ENCODE data around the gene GRK6.
"Not testable (repeated sequence)": the region's sequence is repeated elsewhere in the genome, so short reads cannot be mapped to it uniquely, and the experiment has no call there.

Gene GRK6

DNA sequence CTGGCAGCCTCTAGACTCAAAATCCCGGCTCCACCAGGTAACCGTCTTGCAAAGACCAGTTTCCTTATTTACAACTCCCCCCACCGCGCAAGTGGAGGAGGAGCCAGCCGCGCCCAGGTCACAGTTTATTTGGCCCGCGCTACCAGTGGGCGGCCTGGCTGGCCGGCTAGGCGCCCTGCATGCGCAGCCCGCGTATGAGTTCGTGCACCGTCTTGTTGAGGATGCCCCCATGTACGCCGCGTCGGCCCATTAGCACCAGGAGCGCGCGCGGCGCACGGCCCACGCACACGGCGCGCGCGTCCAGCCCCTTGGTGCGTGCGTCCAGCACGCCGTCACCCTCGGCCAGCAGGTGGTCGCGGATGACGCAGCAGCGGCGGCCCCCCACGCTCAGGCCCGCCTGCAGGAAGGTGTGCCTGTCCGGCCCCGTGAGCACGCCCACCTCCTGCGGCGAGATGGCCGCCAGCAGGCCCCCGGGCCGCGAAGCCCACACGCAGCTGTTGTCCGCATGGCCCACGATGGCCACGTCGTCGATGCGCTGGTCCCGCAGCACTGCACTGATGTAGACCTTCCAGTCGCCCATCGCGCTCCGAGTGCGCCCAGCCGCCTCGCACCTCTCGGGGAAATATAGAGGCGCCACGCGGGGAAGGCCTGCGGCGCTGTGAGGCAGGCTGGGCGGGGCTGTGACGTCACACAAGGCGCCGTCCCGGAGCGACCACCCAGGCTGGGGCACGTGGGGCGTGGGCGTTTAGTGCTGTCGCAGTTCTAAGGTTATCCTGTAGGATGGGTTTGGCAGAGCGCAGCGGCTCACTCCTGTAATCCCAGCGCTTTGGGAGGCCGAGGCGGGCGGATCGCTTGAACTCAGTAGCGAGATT, 26.2 kb upstream of the GRK6 start, which contains the start of gene PFN3:
Gene PFN3 (minus strand): TSS at position 665 of the 872 bp plus-strand sequence. CDS start 85 bp downstream, at position 580.
- peak; percentile 74 for DNase-seq

DNA sequence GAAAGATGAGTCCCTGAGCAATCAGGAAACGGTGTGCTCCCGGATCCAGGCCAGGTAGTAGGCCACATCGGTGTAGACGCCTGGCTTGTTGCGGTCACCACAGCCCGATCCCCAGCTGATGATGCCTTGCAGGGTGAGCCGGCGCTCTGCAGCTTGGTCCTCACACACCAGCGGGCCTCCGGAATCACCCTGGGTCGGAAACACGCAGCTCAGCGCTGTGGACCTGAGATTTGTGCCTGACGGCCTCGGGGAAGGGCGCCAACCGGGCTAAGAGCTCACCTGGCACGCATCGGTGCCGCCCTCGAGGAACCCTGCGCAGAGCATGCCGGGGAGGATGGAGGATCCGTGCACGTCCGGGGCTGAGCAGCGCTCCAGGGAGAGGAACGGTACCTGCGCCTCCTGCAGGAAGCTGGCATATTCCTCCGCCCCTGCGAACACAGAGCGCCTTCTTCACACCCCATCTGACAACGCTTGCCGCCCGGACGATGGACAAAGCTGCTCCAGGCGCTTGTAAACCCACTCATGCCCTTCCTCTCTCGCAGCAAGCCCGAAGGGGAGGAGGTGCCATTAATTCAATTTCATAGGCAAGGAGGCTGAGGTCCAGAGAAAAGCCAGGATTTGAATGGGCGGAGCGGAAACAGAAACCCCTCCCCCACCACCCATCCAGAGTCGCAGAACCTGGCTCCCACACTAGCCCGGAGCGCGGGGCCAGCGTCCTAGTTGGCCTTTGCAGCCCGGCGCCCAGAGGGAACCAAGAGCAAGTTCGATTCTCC, 24.0 kb upstream of the GRK6 start:
- no peak for DNase-seq

- no peak for DNase-seq
Measured at GRCh38 chr5:177403102-177403791, 23.2 kb upstream of the GRK6 start.

GRCh38 chr5:177403792-177404640, 22.5 kb upstream of the GRK6 start:
- DNase-seq, result peak; percentile 88

- DNase-seq, result no peak
Measured at GRCh38 chr5:177404641-177405179, 21.8 kb upstream of the GRK6 start.

DNA sequence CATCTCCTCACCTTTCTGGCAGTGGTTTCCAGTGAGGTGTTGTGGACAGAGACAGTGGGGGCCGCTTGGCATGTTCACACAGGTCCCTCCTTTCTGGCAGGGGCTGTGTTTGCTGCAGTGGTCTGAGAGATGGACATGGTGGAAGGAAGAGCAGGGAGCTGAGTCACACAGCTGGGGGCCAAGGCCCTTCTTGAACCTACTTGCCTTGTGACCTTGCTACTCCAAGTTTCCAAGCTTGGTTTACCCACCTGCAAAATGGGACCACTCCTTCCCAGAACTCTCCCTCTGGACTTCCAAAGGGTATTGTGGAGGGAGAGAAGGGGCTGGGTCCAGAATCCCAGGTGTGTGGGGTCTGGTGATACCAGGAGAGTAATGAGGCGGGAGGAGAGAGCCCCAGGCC, 21.2 kb upstream of the GRK6 start:
- DNase-seq, result no peak

GRCh38 chr5:177405805-177406204, 20.7 kb upstream of the GRK6 start:
- DNase-seq, result no peak

- no peak for DNase-seq
Measured at GRCh38 chr5:177409043-177409801, 17.3 kb upstream of the GRK6 start, which contains the start of gene F12. TSS of gene F12 (minus strand) at chr5:177409564. CDS start at chr5:177409527, 37 bp downstream.

DNA sequence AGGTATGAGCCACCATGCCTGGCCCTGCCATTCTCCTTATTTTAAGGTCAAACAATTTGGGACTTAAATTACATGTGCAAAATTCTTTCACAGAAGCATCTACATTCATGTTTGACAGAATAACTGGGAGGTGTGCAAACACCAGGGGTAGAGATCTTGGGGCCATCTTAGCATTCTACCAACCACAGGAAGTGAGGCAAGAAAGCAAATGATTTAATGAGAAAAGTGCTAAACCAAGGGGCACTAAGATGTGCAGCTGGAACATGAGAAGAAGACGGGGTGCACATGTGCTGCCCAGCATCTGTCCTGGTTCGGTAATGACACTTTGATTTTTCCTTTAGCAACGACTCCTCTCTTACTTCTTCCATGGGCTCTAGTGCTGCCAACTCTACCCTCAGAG, 15.9 kb upstream of the GRK6 start:
- DNase-seq, result no peak

- no peak for DNase-seq
Measured at GRCh38 chr5:177412603-177413233, 13.8 kb upstream of the GRK6 start.

DNA sequence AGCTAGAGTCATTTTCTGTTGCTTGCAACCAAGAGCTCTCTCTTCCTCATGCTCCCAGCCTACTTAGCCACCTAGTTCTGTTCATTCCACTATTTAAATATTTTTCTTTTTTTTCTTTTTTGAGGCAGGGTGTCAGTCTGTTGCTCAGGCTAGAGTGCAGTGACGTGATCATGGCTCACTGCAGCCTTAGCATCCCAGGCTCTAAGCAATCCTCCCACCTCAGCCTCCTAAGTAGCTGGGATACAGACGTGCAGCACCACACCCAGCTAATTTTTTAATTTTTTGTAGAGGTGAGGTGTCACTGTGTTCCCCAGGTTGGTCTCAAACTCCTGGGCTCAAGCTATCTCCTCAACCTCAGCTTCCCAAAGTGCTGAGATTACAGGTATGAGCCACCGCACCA, 12.0 kb upstream of the GRK6 start:
- no peak for DNase-seq

DNA sequence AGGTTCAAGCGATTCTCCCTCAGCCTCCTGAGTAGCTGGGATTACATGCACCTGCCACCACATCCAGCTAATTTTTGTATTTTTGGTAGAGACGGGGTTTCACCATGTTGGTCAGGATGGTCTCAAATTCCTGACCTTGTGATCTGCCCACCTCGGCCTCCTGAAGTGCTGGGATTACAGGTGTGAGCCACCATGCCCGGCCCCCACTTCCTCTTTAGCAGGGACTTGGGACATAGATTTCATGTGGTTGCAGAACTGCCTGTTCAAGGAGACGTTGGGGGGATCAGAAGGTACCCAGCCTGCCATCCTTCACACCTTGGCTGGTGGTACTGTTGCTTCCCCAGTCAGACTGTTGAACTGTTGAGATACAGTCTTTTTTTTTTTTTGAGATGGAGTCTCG, 9.4 kb upstream of the GRK6 start:
- DNase-seq, result not testable (repeated sequence)

DNA sequence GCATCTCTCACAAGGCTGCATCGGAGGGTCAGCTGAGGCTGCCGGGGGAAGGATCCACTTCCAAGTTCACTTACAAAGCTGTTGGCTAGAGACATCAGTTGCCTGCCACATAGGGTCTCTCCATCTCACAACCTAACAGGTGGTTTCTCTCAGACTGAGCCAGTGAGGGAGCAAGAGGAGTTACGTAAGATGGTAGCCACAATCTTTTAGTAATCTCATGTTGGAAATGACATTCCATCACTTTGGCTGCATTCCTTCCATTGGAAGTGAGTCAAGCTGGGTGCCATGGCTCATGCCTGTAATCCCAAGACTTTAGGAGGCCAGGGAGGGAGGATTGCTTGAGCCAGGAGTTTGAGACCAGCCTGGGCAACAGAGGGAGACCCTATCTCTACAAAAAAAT, 7.4 kb upstream of the GRK6 start:
- no peak for DNase-seq

DNA sequence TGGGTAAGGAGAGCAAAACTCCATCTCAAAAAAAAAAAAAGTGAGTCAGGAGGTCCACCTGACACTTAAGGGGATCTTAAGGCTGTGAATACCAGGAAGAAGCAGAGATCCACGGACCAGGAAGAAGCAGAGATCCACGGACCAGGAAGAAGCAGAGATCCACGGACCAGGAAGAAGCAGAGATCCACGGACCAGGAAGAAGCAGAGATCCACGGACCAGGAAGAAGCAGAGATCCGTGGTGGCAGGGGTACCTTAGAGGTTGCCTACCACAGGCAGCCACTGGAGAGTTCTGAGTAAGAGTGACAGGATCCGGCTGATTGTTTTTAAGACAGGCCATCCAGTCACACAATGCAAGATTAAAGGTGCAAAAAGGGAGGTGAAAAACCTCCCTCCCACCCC, 6.0 kb upstream of the GRK6 start:
- DNase-seq, result not testable (repeated sequence)

GRCh38 chr5:177421062-177421798, 5.2 kb upstream of the GRK6 start:
- DNase-seq, result no peak

DNA sequence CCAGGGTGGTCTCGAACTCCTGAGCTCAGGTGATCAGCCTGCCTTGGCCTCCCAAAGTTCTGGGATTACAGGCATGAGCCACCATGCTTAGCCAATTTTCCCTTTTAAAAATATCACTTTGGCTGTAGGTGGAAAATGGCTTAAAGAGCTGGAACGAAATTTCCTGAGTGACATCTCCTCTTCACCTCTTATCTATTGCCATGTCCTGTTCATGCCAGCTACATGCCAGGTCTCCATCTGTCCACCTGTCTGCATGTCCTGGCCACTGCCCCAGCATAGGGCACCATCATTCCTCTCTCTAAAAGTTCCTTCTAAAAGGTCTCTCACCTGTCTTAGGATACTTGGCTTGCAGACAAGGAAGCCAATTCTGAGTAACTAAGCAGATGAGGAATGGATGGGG, 2.8 kb upstream of the GRK6 start:
- no peak for DNase-seq

GRCh38 chr5:177425196-177425800, 1.2 kb upstream of the GRK6 start:
- no peak for DNase-seq

DNA sequence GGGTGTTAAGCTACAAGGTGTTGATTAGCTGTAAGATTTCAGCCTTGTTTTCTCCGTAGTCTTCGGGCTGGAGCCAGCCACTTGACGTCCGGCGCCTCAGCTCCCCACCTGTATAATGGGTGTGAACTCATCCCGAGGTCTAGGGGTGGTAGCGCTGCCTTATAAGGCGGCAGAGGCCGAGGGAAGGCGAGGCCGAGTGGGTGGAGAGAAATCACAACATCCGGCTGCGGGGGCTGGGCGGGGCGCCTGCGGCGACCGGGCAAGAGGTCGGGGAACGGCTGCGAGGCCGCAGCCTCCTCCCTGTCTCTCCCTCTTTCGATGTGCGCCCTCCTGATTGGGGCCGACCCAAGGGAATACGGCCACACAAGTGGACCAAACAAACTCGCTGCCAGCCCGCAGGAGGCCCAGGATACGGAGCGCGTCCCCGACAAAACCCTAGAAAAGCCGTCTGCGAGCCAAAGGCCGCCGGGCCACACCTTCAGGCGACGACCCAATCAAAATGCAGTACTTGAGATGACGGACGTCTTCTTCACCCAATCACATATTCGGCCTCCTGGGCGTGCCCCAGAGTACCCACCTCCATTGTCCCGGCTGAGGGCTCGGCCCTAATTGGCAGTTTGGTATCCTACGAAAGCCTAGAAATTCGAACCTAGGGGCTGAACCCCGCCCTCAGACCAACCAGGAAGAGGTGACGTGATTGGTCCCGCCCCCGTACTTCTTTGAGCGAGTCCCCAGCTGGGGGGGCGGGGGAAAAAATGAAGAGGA, 493 bp upstream of the GRK6 start:
- peak; percentile 99 for DNase-seq

Measured in right forelimb (tissue), 1 donor.